Endothelial cell of umbilical vein (primary cell): Measurements from ENCODE around the gene PEX16. TPM values are rescaled to one million over a fixed set of nuclear protein-coding genes. Genes with fewer than 3 reads are reported as not detected.

Source experiments
- BruUV-seq: library from RNA; stranded (reverse); fragments of 400-500 nt; replicated peaks from 2 replicates; lab custom pipeline; 2021; lab: Mats Ljungman, UMichigan
- CTCF ChIA-PET: fragments of 300-600, 350-600 bp; sonication (Branson Sonifier 250); formaldehyde crosslinking; loops from one replicate; lab custom pipeline; 2021; ENCODE audit warnings: antibody characterized with exemption, inconsistent platforms; lab: Charles Lee
- POLR2A ChIA-PET: fragments of 300-600, 350-600 bp; sonication (Branson Sonifier 250); formaldehyde crosslinking; loops from one replicate; lab custom pipeline; 2021; ENCODE audit warnings: antibody characterized with exemption, inconsistent platforms; lab: Charles Lee
- DNase-seq: peaks from one replicate; pipeline ENCODE4 v3.0.0-alpha.2; 2011; ENCODE audit warnings: low read depth, low spot score
- FAIRE-seq: peaks from 2 replicates; lab custom pipeline; 2011; peaks lifted over from hg19 to GRCh38; lab: Jason Lieb, UNC
- H2AFZ ChIP-seq: 2 replicates; pipeline ENCODE4 v1.6.0; 2012; ENCODE audit warnings: low read depth, low read length, control low read depth, inconsistent platforms
- H3K27ac ChIP-seq: 2 replicates; pipeline ENCODE4 v1.5.1; 2011; ENCODE audit warnings: low read depth, mild to moderate bottlenecking, control low read depth, low read length, moderate library complexity; ENCODE audit not compliant: insufficient read depth
- H3K27me3 ChIP-seq, 2 experiments: 2 replicates each; pipeline versions ENCODE4 v1.6.0 to v1.6.1; 2011; ENCODE audit warnings: low read length in 2 of 2, mixed read lengths in 1 of 2; ENCODE audit not compliant: control insufficient read depth in 2 of 2, insufficient read depth in 2 of 2
- H3K36me3 ChIP-seq, 2 experiments: 2 replicates in 1 of 2; 3 replicates in 1 of 2; pipeline ENCODE4 v1.5.1; 2011; ENCODE audit warnings: low read length in 2 of 2, mild to moderate bottlenecking in 1 of 2, moderate library complexity in 1 of 2; ENCODE audit not compliant: control insufficient read depth in 2 of 2, insufficient read depth in 2 of 2; ENCODE audit errors: extremely low read depth in 1 of 2
- H3K4me1 ChIP-seq: 3 replicates; pipeline ENCODE4 v1.5.1; 2011; ENCODE audit warnings: mild to moderate bottlenecking, low read length; ENCODE audit not compliant: control insufficient read depth, insufficient read depth; ENCODE audit errors: extremely low read depth
- H3K4me2 ChIP-seq: 2 replicates; pipeline ENCODE4 v1.6.1; 2011; ENCODE audit warnings: low read length, control low read depth, mixed read lengths; ENCODE audit not compliant: insufficient read depth
- H3K4me3 ChIP-seq, 3 experiments: fragments of 200-600 bp in 1 of 3; sonication (generic), shearing (Covaris generic) in 1 of 3; replicated peaks in 1 of 3; 2 replicates each; pipeline ENCODE4 v1.5.1; 2011 to 2016; ENCODE audit warnings: control low read depth in 3 of 3, low read length in 3 of 3, mild to moderate bottlenecking in 2 of 3, inconsistent platforms in 1 of 3, low read depth in 1 of 3, moderate library complexity in 1 of 3; ENCODE audit not compliant: insufficient read depth in 1 of 3
- H3K79me2 ChIP-seq: 2 replicates; pipeline ENCODE4 v1.6.0; 2012; ENCODE audit warnings: low read length, inconsistent platforms; ENCODE audit not compliant: control insufficient read depth, insufficient read depth
- H3K9ac ChIP-seq: replicated peaks from 2 replicates; pipeline ENCODE3; 2011; ENCODE audit warnings: low read length, control low read depth; ENCODE audit not compliant: insufficient read depth; ENCODE audit errors: extremely low read depth
- H3K9me1 ChIP-seq: replicated peaks from 3 replicates; pipeline ENCODE4 v1.6.0; 2011; ENCODE audit warnings: mild to moderate bottlenecking, low read length; ENCODE audit not compliant: control insufficient read depth, insufficient read depth; ENCODE audit errors: extremely low read depth
- H3K9me3 ChIP-seq: replicated peaks from 2 replicates; pipeline ENCODE4 v1.5.1; 2012; ENCODE audit warnings: low read length, inconsistent platforms; ENCODE audit not compliant: control insufficient read depth, insufficient read depth
- H4K20me1 ChIP-seq: replicated peaks from 2 replicates; pipeline ENCODE3; 2011; ENCODE audit warnings: mild to moderate bottlenecking, low read length; ENCODE audit not compliant: control insufficient read depth, insufficient read depth; ENCODE audit errors: extremely low read depth
- EZH2 ChIP-seq: IDR thresholded peaks from 2 replicates; pipeline ENCODE4 v1.6.1; 2012; ENCODE audit warnings: borderline replicate concordance, low read depth, mild to moderate bottlenecking, moderate library complexity, low read length, inconsistent platforms; ENCODE audit not compliant: severe bottlenecking
- FOS ChIP-seq: IDR thresholded peaks from 2 replicates; pipeline ENCODE4 v1.6.1; 2011; ENCODE audit warnings: mild to moderate bottlenecking, low read length, moderate library complexity, borderline replicate concordance; ENCODE audit not compliant: insufficient read depth
- GATA2 ChIP-seq: IDR thresholded peaks from 2 replicates; pipeline ENCODE4 v1.7.0; 2011; ENCODE audit warnings: low read depth, mild to moderate bottlenecking, moderate library complexity, mixed read lengths, low read length; ENCODE audit not compliant: insufficient read length, insufficient read depth
- JUN ChIP-seq: IDR thresholded peaks from 2 replicates; pipeline ENCODE4 v1.6.1; 2011; ENCODE audit warnings: borderline replicate concordance, low read depth; ENCODE audit not compliant: insufficient read length, insufficient read depth
- MYC ChIP-seq: IDR thresholded peaks from one replicate; pipeline ENCODE4 v1.6.1; 2011; ENCODE audit warnings: mild to moderate bottlenecking, low read depth, low read length
- POLR2A ChIP-seq: IDR thresholded peaks from 2 replicates; pipeline ENCODE4 v1.6.1; 2012; ENCODE audit warnings: low read depth, mild to moderate bottlenecking, control low read depth, low read length
- POLR2AphosphoS5 ChIP-seq: IDR thresholded peaks from 2 replicates; pipeline ENCODE4 v1.6.1; 2012; ENCODE audit warnings: low read depth, mild to moderate bottlenecking, control low read depth, low read length, moderate library complexity; ENCODE audit not compliant: insufficient read depth
- dilution Hi-C: fragments of 300-500 bp; cut with MboI; formaldehyde crosslinking; loops from one replicate; pipeline ENCODE4 v1.15.0; 2019; ENCODE audit warnings: low sequenced_read_pairs; ENCODE audit not compliant: extremely low pct_ligation_motif_present
- intact Hi-C: fragments of 100-400 bp; cut with micrococcal nuclease; formaldehyde crosslinking; loops from one replicate; pipeline ENCODE4 v1.10.0; 2022
- polyA plus RNA-seq, 4 experiments: library from polyadenylated mRNA; depleted of rRNA in 3 of 4; stranded (reverse) in 3 of 4; unstranded in 1 of 4; fragments of >200 nt; gene quantifications; 2 replicates each; pipeline versions ENCODE4 v1.2.1 to v1.2.3, GENCODE V29; 2011 to 2012; ENCODE audit warnings: missing spikeins in 1 of 4
- total RNA-seq: library from RNA; stranded (reverse); gene quantifications from 2 replicates; pipeline ENCODE4 v1.2.3, GENCODE V29; 2021
- TF ChIP-seq, protein P1 (sequence below), 2 donors: IDR thresholded peaks; 1 replicate in 1 of 2; 2 replicates in 1 of 2; pipeline ENCODE4 v1.5.1; 2011; ENCODE audit warnings: low read length in 2 of 2, mild to moderate bottlenecking in 2 of 2, moderate library complexity in 2 of 2, control low read depth in 1 of 2, inconsistent platforms in 1 of 2, low read depth in 1 of 2; ENCODE audit not compliant: insufficient read depth in 1 of 2; ENCODE audit errors: extremely low read depth in 1 of 2
- TF ChIP-seq, protein P2 (sequence below): IDR thresholded peaks from 2 replicates; pipeline ENCODE4 v1.6.1; 2011; ENCODE audit not compliant: insufficient read depth, insufficient read length

Gene PEX16
- total and polyA plus RNA-seq, 2 donors (not counting 3 experiments of a cell fraction or from before 2014, with no cell fraction given), result 27.4 to 32.2 TPM

DNA sequence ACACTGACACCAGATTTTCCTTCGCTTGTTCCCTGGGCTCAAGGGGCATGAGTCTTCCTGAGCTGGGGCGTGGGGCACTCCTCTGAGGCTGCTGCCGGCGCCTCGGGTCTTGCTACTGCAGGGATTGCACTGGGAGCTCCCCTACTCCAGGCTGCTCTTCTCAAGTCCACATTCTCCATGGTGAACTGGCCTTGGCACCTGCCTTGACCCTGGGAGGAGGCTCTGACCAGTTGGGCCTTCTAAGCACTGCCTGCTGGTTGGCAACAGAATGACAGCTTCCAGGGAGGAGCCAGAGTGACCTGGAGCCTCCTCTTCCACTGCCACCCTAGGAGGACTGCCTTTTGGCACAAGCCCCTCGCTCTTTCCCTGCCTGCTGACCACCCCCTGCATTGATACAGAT, 20.1 kb downstream of the PEX16 start:
- H3K9me1 ChIP-seq, result no peaks in the 10 kb centered on the region
- no peaks in the 10 kb centered on the region for H3K79me2 ChIP-seq
- H3K27me3 ChIP-seq, result peaks cover 4 to 9% of the 10 kb centered on the region in 2 experiments
- H3K4me3 ChIP-seq, result no peak overlapping the region
- H3K27ac ChIP-seq, result no peak overlapping the region
- FAIRE-seq (no peak), DNase-seq (no peak)
- no peaks in the 10 kb centered on the region for H4K20me1 ChIP-seq
- no peaks in the 10 kb centered on the region for H3K9me3 ChIP-seq
- TF ChIP-seq GATA2, result no peak
- TF ChIP-seq, protein P1, sequence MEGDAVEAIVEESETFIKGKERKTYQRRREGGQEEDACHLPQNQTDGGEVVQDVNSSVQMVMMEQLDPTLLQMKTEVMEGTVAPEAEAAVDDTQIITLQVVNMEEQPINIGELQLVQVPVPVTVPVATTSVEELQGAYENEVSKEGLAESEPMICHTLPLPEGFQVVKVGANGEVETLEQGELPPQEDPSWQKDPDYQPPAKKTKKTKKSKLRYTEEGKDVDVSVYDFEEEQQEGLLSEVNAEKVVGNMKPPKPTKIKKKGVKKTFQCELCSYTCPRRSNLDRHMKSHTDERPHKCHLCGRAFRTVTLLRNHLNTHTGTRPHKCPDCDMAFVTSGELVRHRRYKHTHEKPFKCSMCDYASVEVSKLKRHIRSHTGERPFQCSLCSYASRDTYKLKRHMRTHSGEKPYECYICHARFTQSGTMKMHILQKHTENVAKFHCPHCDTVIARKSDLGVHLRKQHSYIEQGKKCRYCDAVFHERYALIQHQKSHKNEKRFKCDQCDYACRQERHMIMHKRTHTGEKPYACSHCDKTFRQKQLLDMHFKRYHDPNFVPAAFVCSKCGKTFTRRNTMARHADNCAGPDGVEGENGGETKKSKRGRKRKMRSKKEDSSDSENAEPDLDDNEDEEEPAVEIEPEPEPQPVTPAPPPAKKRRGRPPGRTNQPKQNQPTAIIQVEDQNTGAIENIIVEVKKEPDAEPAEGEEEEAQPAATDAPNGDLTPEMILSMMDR (IDR thresholded peaks at IDR 0.05; ENCODE audit: extremely low read depth in 1 of 2, insufficient read depth in 1 of 2, low read depth in 1 of 2, low read length in 2 of 2), result no peak
- no peak for TF ChIP-seq POLR2A
- no peak for TF ChIP-seq MYC
- TF ChIP-seq FOS, result no peak
- no peak for TF ChIP-seq POLR2AphosphoS5
- no peak for TF ChIP-seq JUN
- TF ChIP-seq, protein P2, sequence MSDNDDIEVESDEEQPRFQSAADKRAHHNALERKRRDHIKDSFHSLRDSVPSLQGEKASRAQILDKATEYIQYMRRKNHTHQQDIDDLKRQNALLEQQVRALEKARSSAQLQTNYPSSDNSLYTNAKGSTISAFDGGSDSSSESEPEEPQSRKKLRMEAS, result no peak
- TF ChIP-seq EZH2, result no peak
- POLR2A ChIA-PET, result no interaction called here
- dilution Hi-C loops, result no loop called here
- H2AFZ ChIP-seq, result no peak overlapping the region
- no peak overlapping the region for H3K9ac ChIP-seq
- no peaks in the 10 kb centered on the region for H3K36me3 ChIP-seq
- no TSS peak for BruUV-seq
- CTCF ChIA-PET, result interaction anchor here (1.4 kb wide), 1 partner anchor 25 kb away, joined by 4 read pairs; no protein-coding TSS in a partner anchor
- H3K4me2 ChIP-seq, result no peak overlapping the region
- H3K4me1 ChIP-seq, result peaks cover 10% of the 10 kb centered on the region
- intact Hi-C loops, result no loop called here
